Cerebellar nuclear complex (tissue), 1 donor: Measurements from ENCODE around the gene F2.
"Not testable (repeated sequence)": the region's sequence is repeated elsewhere in the genome, so short reads cannot be mapped to it uniquely, and the experiment has no call there.

ENCODE experiments used
- DNase-seq, 2 experiments: peaks; one replicate each; lab custom pipeline; 2025; lab: John Stamatoyannopoulos, UW

The F2 gene

GRCh38 chr11:46686886-46687795 lies 31.9 kb upstream of the F2 start:
- no peak for DNase-seq

DNA sequence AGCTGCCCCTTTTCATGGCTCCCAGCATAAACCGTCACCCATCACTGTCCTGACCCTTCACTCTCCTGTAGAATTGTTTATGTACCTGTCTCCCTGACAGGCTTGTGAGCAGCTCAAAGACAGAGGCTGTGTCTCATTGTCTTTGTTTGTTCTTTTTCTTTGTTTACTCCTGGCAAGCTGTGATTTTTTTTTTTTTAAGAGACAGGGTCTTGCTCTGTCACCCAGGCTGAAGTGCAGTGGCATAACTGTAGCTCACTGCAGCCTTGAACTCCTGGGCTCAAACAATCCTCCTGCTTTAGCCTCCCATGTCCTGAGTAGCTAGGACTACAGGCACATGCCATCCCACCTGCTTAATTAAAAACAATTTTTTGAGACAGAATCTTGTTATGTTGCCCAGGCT lies 28.3 kb upstream of the F2 start:
- DNase-seq: no peak

DNA sequence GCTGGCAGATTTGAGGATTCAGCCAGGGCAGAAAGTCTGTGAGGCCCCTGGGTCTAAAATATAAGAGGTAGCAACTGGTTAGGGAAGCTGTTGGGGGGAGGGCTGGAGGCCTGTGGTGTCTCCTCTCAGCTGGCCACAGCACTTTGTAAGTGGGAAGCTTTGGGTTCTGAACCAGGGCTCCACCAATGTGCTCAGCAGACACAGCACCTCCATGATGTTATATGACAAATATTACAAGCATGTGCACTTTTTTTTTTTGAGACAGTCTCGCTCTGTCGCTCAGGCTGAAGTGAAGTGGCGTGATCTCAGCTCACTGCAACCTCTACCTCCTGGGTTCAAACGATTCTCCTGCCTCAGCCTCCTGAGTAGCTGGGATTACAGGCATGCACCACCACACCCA lies 26.6 kb upstream of the F2 start:
- no peak for DNase-seq

DNA sequence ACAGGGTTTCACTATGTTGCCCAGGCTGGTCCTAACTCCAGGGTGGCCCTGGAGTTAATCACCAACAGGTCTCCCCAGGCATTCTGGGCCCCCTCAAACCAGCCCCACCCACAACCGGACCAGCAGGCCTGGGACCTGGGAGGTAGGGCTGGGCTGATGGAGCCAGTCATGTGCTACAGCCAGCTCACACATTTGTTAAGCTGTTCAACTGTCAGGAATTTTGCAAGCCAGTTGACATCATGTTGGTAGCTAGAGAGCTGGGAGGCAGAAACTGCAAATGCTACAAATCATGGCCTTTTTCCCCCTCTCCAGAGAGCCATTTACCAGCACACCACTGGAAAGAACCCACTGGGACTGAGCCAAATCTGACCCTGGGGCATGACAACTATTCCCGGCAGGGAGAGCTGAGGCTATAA lies 25.4 kb upstream of the F2 start:
- no peak for DNase-seq

DNA sequence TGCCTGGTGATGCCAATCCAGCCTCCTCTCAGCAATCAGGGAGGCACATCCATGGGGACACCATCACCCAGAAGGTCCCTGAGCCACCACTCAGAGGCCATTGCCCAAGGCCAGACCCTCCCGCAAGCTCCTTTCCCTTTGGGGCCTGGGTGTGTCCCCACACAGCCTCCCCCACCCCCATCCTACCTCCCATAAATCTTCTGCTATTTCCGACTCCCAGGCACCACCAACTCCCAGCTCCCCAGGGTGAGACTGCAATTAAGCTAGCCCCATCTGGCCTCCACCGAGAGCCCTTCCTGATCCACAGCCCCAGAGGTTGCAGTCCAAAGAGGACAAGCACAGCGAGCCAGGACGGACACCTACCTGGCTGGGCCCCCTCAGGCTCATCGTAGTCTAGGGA lies 24.9 kb upstream of the F2 start:
- no peak for DNase-seq

DNA sequence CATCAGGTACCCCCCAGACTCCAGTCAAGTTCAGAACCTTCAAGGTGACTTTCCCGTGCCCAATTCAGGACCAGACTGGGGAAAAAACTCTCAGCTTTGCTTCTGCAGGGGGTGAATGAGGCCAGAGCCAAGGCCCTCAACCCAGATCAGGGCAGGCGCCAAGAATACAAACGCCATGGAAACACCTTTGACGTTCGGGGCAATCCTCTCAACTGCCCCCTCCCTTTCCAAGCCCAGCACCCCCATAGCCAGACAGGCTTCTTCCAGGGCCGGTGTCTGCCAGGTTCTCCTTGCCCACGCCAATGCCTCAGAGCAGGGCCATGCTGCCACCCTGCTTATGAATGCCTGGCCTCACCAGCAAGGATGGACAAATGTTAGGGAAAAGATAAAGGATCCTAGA lies 24.4 kb upstream of the F2 start:
- DNase-seq: no peak

GRCh38 chr11:46695345-46696211 lies 23.4 kb upstream of the F2 start:
- DNase-seq: no peak

DNA sequence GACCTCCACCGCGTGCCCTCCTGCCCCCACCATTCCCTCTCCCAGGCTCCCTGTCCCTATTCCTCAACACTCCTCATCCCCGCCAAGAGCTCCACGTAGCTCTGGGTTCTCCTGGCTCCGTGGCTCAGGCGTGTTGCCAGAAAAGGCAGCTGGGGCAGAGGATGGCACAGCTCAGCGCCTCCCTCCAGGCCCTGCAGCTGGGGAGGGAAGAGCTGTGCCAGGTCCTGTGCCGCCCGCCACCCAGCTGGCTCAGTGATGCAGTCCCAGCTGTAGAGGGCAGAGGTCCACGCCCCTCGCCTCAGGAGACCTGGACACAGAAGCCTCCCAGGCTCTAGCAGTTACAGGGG lies 22.8 kb upstream of the F2 start:
- no peak for DNase-seq

GRCh38 chr11:46697303-46697702 lies 21.7 kb upstream of the F2 start:
- no peak for DNase-seq

- no peak for DNase-seq
Observed at GRCh38 chr11:46697723-46698122, 21.3 kb upstream of the F2 start.

DNA sequence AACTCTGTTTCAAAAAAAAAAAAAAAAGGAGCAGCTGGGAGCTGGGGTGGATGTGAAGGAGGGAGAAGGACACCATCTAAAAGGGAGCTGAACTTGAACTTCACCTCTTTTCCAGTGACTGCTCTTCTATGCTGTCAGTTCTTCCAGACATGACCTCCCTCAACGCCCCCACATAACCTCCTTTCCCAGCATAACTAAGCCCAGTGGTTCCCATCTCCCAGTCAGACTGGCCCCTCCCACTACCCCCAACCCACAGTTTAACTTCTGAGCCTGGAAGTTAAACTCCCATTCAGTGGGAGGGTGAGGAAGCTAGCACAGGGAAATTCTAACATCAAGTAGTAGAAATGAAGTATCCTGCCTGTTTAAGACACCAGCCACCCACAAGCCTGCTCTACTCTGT lies 20.4 kb upstream of the F2 start:
- no peak for DNase-seq

GRCh38 chr11:46700241-46701077 lies 18.6 kb upstream of the F2 start, which contains the start of the genes ARHGAP1 and ZNF408:
ARHGAP1 (minus strand) TSS chr11:46700619; CDS start chr11:46696107, 4,512 bp downstream.
ZNF408 (plus strand) TSS chr11:46701031; CDS start chr11:46701048, 17 bp downstream.
- DNase-seq: peak; percentile 68 to 90

GRCh38 chr11:46701078-46701654 lies 17.8 kb upstream of the F2 start:
- DNase-seq: no peak

DNA sequence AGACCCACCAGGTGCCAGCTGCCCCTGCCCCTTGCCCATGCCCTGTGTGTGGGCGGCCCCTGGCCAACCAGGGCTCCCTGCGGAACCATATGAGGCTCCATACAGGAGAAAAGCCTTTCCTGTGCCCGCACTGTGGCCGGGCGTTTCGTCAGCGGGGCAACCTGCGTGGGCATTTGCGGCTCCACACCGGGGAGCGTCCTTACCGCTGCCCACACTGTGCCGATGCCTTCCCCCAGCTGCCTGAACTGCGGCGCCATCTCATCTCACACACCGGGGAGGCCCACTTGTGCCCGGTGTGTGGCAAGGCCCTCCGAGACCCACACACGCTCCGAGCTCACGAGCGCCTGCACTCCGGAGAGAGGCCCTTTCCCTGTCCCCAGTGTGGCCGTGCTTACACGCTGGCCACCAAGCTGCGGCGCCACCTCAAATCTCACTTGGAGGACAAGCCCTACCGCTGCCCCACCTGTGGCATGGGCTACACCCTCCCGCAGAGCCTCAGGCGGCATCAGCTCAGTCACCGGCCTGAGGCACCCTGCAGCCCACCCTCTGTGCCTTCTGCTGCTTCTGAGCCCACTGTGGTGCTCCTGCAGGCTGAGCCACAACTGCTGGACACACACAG lies 13.8 kb upstream of the F2 start:
- no peak for DNase-seq

GRCh38 chr11:46706886-46707285 lies 12.1 kb upstream of the F2 start:
- DNase-seq: no peak

DNA sequence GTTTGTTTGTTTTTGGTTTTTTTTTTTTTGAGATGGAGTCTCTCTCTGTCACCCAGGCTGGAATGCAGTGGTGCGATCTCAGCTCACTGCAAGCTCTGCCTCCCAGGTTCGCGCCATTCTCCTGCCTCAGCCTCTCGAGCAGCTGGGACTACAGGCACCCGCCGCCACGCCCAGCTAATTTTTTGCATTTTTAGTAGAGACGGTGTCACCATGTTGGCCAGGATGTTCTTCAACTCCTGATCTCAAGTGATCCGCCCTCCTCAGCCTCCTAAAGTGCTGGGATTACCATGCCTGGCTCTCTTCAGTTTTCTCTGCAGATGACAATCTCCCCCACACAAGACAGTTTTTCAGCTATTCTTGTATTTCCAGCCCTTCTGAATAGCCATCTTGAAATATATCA lies 9.7 kb upstream of the F2 start:
- DNase-seq: not testable (repeated sequence)

GRCh38 chr11:46710821-46711269 lies 8.2 kb upstream of the F2 start:
- no peak for DNase-seq

GRCh38 chr11:46711303-46711702 lies 7.7 kb upstream of the F2 start:
- no peak for DNase-seq

DNA sequence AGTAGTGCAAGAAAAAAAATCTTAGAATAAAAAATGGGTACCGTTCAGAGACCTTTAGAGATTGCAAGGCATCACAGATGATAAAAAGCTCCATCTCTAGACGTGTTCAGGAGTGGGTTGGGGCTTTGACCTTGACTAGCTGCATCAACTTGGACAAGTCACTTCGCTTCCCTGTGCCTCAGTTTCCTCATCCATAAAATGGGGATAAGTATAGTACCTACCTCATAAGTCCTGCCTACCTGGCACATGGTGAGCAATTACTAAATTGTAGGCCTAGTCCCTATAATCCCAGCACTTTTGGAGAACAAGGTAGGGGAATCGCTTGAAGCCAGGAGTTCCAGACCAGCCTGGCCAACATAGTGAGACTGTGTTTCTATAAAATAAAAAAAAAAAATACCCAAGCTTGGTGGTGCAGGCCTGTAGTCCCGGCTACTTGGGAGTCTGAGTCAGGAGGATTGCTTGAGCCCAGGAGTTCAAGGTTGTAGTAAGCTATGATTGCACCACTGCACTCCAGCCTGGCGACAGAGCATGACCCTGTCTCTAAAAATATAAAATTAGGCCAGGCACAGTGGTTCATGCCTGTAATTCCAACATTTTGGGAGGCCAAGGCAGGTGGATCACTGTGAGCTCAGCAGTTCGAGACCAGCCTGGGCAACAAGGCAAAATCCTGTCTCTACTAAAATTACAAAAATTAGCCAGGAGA lies 6.0 kb upstream of the F2 start:
- DNase-seq: no peak

DNA sequence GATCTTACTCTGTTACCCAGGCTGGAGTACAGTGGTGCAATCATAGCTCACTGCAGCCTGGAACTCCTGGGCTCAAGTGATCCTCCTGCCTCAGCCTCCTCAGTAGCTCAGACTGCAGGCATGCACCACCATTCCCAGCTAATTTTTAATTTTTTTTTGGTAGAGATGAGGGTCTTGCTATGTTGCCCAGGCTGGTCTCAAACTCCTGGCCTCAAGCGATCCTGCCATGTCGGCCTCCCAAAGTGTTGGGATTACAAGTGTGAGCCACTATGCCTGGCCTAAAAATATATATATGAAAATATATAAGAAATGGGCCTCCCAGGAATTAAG lies 1.2 kb upstream of the F2 start:
- not testable (repeated sequence) for DNase-seq
